NCI-H1694 treated with DMSO at 0.1 percent for 48 hours (cell line): ENCODE measurements around the gene SPRR1B.
"Not testable (repeated sequence)": the region's sequence is repeated elsewhere in the genome, so short reads cannot be mapped to it uniquely, and the experiment has no call there.

ENCODE experiments used
- DNase-seq: peaks from one replicate; lab custom pipeline; 2025; lab: John Stamatoyannopoulos, UW

Gene SPRR1B, protein sequence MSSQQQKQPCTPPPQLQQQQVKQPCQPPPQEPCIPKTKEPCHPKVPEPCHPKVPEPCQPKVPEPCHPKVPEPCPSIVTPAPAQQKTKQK

DNA sequence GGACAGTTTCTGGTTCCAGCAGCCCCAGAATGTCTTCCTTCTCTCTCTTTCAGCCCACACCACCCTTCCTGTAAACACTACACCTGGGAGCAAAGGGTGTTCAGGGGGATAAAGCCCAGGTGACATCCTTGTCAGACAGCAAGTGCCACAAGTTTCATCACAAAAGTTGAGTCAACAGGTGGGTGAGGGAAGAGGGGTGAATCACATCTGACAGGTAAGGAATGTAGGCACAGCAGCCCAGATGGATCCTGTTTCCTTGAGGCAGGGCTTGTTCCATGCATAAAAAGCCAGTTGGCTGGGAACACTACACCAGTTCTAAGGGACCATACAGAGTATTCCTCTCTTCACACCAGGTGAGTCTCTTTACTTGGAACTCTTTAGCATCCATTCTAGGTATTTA, at the start of gene SPRR1B:
Gene SPRR1B, plus strand, starts transcription at position 309 of the 400 bp plus-strand sequence. CDS start 1,143 bp downstream, outside the sequence.
- DNase-seq: no peak

DNA sequence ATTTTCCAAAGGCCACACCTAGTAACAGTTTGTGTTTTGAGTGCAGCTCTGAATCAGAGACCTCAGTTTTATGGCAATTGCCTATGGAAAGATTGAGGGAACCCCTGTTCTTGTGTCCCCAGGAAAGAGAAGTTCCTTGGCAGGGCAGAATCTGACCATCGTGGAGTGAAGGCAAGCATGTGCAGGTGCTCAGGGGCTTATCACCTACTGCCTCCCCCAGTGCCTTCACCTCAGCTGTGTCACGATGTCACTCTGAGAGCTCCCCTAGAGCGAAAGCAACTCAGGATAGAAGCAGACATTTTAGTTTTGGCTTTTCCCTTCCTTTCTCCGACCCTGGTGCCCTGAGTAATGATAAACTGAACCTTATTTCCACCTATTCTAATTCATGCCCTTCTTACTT, 48.9 kb upstream of the SPRR1B start:
- no peak for DNase-seq

DNA sequence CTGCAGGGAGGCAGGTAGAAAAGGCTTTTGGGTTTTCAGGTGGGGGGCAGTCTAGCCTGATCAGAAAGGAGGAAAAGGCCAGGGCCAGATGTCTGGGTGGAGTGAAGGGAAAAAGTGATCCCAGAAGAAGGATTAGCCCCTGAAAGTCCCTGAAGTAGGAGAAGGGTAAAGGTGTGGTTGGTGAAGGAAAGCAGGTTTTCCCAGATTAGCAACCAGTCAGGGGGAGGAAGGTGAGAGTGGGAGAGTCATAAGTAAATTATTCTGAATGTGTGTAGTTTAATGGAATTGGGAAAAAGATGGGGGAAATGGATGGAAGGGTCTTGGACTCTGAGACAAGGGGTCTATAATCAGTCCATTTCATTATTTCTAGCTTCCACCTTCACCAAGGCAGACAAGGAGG, 47.8 kb upstream of the SPRR1B start:
- no peak for DNase-seq

DNA sequence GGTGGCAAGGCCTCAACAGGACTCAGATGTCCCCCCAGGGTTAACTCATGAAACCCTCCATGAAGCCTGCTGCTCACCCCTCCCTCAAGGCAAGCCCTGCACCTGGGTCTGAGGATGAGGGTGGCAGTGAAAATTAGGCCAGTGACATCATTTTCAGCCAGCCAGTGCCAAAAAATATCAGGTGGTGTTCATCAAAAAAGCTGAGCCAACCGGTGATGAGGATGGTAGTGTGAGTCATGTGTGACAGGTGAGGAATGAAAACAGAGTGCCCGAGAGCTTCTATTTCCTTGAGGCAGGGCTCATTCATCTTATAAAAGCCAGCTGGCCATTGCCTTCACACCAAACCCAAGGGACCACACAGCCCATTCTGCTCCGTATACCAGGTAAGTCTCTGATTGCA, 47.3 kb upstream of the SPRR1B start, which contains the start of gene SPRR1A:
Gene SPRR1A, plus strand, starts transcription at position 339 of the 400 bp plus-strand sequence. CDS start 1,150 bp downstream, outside the sequence.
- no peak for DNase-seq

DNA sequence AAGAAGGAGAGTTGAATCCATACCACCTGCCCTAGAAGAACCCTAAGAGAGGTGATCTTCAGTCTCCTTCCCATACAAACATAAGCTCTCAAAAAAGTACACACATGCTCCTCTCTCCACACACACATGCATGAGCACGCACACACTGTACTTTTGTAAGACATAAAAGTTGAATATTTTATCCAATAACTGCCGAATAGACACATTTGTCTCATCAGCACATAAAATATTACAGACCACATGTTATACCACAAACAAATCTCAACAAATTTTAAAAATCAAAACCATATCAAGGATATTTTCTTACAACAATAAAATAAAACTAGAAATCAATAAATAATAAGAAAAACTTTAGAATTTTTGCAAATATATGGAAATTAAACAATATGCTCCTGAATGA, 44.4 kb upstream of the SPRR1B start:
- DNase-seq: no peak

DNA sequence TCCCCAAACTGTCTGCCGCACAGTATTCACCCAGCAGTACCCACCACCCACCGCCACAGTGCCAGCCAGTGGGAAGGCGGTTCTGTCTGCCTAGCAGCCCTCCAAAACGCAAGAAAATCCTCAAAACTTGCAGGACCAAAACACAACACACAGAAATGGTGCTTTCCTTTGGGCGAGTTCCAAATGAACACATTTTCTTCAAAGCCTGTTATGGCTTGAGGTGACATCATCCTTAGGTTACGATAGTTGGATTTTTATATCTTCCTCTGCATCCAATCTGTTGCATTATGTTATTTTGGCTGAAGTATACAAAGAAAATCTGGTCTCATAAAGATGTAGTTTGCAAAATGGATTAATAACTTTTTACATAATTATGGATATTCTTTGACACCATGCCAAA, 37.8 kb upstream of the SPRR1B start:
- DNase-seq: no peak

DNA sequence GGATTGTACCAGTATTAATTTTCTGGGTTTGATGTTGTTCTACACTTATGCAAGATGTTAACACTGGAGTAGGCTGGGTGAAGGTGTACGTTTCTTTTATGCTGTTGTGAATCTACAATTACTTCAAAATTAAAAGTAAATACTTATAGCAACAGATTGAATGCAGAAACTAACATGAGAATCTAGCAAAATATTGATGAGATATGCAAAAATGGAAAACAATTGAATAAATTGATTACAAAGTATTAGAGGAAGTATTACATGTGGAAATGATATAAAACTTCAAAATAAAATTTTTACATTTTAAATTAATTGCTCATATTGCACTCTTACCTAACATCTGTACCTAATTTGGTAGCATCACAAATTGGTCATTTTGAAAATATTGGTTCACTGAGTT, 35.2 kb upstream of the SPRR1B start:
- DNase-seq: no peak

DNA sequence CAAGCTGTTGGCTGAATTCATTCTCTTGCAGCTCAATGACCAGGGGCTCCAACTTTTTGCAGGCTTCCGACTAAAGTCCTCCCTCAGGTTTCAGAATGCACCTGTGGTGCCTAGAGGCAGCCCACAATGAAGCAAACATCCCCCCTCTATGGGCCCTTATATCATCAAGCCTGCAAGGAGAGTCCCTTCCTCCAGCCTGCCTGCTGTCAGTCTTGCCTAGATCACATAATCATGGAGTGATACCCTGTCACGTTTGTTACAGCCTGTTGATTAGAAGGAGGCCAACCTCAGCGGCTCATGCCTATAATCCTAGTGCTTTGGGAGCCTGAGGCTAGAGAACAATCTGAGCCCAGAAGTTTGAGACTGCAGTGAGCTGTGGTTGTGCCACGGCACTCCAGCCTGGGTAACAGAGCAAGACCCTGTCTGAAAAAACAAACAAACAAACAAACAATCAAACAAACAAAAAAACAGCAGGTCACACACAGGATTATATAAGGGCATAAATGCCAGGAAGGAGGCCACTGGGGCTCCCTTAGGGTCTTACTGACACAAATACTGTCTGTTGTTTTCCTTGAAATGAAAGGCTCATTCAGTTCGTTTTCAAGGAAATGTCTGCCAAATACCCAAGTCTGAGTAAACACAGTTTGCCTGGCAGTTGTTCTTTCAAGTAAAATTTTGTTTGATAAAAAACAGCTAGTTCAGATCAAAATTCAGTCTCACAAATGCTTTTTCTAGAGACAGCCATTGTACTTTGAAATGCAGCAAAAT, 34.2 kb upstream of the SPRR1B start:
- no peak for DNase-seq

DNA sequence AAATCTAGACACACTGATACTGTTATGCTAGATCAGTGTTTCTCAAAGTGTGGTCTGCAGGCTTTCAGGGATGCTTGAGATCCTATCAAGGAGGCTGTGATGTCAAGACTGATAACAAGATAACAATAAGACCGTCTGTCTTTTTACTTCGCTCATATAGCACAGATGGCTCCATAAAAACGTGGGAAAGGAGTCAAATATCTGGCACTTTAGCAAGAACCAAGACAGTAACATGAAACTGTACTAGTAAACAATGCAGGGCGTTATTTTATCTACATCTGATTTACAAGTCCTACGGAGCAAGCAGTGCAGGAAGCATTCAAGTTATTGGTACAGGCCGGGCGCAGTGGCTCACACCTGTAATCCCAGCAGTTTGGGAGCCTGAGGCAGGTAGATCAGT, 33.1 kb upstream of the SPRR1B start:
- DNase-seq: no peak

DNA sequence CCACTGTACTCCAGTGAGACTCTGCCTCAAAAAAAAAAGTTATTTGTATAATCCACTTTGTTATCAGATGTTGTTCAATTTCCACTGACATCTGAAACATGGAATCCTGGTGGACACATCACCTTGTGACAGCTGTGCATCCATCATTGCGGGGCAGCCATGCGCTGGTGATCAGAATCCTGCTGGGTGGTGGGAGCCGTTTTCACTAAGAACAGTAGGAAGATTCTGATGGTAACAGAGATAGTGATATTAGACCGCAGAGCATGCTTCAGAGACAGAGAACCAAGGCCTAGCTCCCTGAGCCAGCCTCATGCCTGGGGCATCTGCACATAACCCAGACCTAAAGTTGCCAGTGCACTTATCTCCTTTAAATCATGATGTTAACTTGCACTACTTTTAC, 32.5 kb upstream of the SPRR1B start:
- no peak for DNase-seq

DNA sequence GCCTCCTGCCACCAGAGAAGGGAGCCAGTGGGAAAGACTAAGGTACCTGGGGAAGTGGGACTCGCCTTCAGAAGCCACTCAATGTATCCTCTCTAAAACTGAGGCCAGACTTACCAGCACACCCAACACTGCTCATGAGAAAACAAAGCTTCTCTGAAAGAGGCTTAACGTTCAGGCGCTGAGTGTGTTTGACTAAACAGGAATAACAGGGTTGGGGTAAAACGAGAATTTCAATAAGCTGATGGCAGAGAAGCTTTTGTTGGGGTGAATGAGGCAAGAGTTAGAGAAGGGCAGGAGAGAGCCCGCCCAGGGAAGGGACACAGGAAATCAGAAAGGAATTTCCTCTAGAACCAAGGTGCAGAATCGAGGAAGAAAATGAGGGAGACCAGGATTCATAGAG, 31.2 kb upstream of the SPRR1B start:
- no peak for DNase-seq

DNA sequence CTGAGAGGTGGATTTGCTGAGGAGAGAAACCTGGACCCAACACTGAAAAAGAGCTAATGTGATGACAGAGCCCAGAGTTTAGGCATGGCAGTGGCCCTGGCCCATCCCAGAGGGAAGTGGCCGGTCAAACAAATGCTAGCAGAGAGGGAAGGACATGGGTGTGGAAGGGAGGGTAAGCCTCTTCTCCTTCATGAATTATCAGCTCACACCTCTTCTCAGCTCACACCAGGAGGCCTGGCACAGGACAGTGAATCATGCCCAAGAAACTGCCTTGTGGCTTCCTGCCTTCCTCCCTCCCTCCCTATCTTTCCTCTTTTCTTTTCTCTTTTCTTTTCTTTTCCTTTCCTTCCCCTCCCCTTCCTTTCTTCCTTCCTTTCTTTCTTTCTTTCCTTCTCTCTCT, 30.7 kb upstream of the SPRR1B start:
- DNase-seq: no peak

DNA sequence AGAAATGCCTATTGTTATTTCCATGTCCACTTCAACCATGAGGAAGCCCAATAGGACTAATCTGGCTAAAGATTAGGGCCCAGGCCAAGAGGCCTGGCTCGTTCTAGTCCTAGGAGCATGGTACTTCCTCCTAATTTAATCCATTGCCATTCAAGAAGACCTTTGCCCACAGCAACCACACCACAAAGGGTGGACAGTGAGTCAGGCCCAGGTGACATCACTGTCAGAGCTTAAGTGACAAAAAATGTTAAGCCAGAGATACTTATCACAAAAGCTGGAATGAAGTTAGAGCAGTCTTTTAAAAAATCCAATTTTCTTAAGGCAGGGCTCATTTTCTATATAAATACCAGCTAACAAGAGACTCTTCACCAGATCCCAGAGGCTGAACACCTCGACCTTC, 29.6 kb upstream of the SPRR1B start, which contains the start of gene SPRR3:
Gene SPRR3, plus strand, starts transcription at position 368 of the 400 bp plus-strand sequence. CDS start 1,272 bp downstream, outside the sequence.
- no peak for DNase-seq

DNA sequence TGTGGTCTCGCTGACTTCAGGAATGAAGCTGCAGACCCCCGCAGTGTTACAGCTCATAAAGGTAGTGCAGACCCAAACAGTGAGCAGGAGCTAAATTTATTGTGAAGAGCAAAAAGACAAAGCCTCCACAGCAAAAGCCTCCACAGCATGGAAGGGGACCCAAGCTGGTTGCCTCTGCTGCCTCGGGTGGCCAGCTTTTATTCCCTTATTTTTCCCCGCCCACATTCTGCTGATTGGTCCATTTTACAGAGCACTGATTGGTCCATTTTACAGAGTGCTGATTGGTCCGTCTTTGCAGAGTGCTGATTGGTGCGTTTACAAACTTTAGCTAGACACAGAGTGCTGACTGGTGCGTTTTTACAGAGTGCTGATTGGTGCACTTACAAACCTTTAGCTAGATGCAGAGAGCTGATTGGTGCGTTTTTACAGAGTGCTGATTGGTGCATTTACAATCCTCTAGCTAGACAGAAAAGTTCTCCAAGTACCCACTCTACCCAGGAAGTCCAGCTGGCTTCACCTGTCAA, 19.7 kb upstream of the SPRR1B start:
- DNase-seq: not testable (repeated sequence)

DNA sequence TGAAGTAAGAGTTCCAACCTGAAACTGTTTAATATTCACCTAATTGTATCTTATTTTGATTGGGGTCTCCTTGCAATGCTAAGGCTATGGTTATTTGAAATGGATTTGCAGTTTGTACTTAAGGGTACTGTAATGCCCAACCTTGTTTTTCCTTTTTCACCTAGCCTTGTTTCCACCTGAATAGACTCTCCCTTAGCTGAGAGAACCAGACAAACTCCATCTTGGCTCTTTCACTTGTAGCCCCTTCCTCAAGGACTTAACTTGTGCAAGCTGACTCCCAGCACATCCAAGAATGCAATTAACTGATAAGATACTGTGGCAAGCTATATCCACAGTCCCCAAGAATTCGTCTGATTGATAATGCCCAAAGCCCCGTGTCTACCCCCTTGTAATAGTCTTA, 9.2 kb upstream of the SPRR1B start:
- DNase-seq: not testable (repeated sequence)

DNA sequence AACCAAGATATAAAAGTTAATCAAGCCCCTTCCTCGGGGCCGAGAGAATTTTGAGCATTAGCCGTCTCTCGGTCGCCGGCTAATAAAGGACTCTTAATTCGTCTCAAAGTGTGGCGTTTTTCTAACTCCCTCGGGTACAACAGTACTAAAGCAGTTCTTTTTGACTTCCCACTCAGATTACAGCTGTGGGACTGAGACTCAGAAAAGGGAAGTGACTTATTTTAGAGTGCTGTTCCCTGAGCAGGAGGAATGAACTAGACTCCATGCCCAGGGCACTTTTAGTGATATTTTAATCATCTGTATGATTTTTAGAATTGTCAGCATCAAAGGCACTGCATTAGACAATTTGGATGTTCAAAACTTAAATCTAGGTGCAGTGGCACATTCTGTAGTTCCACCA, 8.7 kb upstream of the SPRR1B start:
- DNase-seq: not testable (repeated sequence)

DNA sequence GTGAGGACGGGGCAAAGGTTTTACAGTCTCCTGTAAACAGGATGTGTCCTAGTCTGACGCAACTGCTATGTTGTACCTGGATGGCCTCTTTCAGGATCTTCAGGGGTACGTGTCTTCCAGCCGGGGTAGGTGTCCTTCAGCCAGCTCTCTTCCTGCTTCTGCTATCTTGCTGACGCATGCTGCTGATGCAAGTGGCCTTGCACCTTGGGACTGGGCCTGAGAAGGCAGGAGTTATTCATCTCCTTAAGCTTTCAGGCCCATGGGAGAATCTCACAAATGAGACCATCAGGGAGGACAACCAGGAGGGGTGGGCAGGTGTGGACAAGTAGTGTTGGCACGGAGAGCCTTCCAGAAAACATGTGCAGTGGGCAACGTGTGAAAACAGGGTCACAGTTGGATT, 7.9 kb upstream of the SPRR1B start:
- DNase-seq: no peak

DNA sequence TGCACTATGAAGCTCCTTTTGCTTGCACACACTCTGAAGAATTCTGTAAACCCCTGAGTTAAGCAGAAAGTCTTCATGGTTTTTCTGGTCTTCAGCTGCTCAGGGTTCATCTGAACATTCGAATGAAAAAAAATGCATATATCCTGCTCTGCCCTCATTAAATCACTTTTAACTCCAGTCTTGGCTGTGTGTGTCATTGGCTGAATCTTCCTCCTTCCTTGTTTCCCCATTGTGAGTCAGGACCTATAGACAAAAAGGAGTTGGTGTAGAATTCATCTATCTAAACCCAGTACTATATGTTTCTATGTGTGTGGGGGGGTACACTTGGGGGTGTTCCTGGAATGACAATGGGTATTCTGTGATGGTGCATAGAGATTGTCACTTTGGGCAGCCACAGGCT, 6.6 kb upstream of the SPRR1B start:
- DNase-seq: no peak

DNA sequence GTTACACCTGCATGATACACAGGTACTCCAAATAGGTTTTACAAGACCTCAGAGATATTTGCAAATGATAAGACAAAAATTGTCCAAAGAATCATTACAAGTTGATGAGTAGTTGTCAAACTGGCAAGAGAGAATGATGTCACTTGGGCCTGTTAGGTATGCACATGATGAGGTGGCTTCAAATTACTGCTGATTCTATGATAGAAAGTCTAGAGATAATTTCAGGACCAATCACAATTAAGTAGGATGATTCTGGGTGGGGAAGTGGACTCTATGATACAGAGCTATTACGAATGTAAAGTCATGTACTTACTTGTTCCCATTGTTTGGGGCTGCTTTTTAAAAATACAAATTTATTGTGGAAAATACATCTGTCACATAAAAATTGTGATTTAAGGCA, 5.2 kb upstream of the SPRR1B start:
- no peak for DNase-seq

DNA sequence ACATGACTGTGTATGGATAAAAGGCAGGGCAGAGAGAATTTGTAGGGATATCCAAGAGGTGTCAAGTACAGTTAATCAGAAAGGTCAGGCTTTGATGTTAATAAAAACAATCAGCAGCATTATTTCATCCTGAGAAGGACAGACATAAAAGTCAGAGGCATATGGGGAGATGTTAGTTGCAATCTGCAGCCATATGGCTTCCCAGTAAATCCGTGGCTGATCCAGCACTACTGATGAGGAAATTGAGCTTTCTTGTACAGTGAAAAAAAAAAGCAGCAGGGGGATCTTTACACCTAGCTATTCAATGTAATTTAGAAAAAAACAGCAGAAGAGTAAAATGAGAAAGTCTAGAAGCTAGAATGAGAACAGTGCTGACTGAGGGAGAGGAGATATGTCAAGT, 2.2 kb upstream of the SPRR1B start:
- no peak for DNase-seq

DNA sequence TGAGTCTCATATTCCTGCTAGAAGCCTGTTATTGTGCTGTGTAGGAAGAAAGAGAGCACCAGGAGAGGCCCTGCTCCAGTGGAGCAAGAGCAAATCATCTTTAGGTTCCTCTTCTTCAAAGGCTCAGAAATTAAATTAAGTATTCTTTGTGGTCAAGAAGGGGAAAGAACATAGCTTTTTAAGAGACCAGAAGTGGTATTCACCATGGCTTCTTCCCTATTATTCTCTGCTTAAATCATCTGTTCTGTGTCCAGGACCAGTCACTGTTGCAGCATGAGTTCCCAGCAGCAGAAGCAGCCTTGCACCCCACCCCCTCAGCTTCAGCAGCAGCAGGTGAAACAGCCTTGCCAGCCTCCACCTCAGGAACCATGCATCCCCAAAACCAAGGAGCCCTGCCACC, 1.1 kb downstream of the SPRR1B start:
- DNase-seq: no peak

DNA sequence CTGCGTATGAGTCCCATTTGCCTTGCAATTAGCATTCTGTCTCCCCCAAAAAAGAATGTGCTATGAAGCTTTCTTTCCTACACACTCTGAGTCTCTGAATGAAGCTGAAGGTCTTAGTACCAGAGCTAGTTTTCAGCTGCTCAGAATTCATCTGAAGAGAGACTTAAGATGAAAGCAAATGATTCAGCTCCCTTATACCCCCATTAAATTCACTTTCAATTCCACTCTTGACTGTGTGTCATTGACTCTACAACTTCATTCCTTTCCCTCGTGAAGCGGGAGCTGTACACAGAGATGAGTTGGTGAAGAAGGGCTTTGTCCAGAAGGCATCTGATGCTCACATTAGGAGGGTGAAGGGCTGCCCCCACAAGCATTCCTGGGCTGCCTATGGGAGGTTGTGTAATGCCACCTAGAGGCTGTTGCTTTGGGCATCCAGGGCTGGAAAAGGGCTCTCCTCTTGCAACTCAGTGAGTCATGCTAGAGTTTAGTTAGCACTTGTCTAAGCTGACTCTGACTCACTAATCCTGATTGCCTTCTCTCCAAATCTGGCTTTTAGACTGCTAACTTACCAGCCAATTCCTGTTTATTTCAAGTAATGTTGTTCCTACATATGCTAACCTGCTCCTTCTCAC, 1.8 kb downstream of the SPRR1B start:
- DNase-seq: no peak

DNA sequence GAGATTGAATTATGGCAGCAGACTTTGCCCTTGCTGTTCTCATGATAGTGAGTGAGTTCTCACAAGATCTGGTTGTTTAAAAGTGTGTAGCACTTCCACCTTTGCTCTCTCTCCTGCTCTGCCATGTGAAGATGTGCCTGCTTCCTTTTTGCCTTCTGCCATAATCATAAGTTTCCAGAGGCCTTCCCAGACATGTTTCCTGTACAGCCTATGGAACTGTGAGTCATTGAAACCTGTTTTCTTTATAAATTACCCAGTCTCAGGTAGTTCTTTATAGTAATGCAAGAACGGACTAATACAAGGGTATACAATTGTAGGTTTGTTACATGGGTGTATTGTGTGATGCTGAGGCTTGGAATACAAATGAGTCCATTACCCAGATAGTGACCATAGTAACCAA, 4.2 kb downstream of the SPRR1B start:
- DNase-seq: no peak
